Glomerular endothelial cell (primary cell): ENCODE measurements around the gene FKTN. TPM values are rescaled to one million over a fixed set of nuclear protein-coding genes. Genes with fewer than 3 reads are reported as not detected.

Experiments used
- DNase-seq: peaks from one replicate; pipeline ENCODE4 v3.0.0-alpha.2; 2011; ENCODE audit warnings: low read depth, low spot score; ENCODE audit errors: extremely low read depth
- total RNA-seq: library from RNA; depleted of rRNA; stranded (reverse); fragments of >200 nt; gene quantifications from 2 replicates; pipeline ENCODE4 v1.2.3, GENCODE V29; 2015

The FKTN gene
- total RNA-seq, 1 donor from 2014 or later: 9.9 TPM

- DNase-seq: no peak
Observed at GRCh38 chr9:105625088-105625487, 67.2 kb downstream of the FKTN start.

GRCh38 chr9:105632807-105633206 is 74.9 kb downstream of the FKTN start:
- DNase-seq: no peak

GRCh38 chr9:105633411-105633810 is 75.5 kb downstream of the FKTN start:
- no peak for DNase-seq

- no peak for DNase-seq
Observed at GRCh38 chr9:105636331-105636730, 78.4 kb downstream of the FKTN start.

- DNase-seq: no peak
Observed at GRCh38 chr9:105637787-105638395, 80.0 kb downstream of the FKTN start.

- DNase-seq: no peak
Observed at GRCh38 chr9:105639936-105640335, 82.0 kb downstream of the FKTN start.

- DNase-seq: no peak
Observed at GRCh38 chr9:105643795-105644194, 85.9 kb downstream of the FKTN start.

GRCh38 chr9:105646879-105647594 is 89.1 kb downstream of the FKTN start:
- no peak for DNase-seq

- peak; percentile 2 for DNase-seq
Observed at GRCh38 chr9:105647595-105648349, 89.8 kb downstream of the FKTN start.

- no peak for DNase-seq
Observed at GRCh38 chr9:105651806-105652205, 93.9 kb downstream of the FKTN start.

- DNase-seq: no peak
Observed at GRCh38 chr9:105656131-105656921, 98.4 kb downstream of the FKTN start.

GRCh38 chr9:105658351-105658750 is 100.4 kb downstream of the FKTN start:
- no peak for DNase-seq

- DNase-seq: no peak
Observed at GRCh38 chr9:105661011-105661410, 103.1 kb downstream of the FKTN start.

- DNase-seq: no peak
Observed at GRCh38 chr9:105662184-105663104, 104.5 kb downstream of the FKTN start, which contains the start of gene TAL2. TSS of gene TAL2 (plus strand) at chr9:105662457. CDS start at chr9:105662497, 40 bp downstream.

GRCh38 chr9:105663914-105664313 is 106.0 kb downstream of the FKTN start:
- no peak for DNase-seq

GRCh38 chr9:105667867-105668266 is 109.9 kb downstream of the FKTN start:
- DNase-seq: no peak

- no peak for DNase-seq
Observed at GRCh38 chr9:105670315-105670714, 112.4 kb downstream of the FKTN start.

GRCh38 chr9:105670775-105671174 is 112.8 kb downstream of the FKTN start:
- no peak for DNase-seq

- no peak for DNase-seq
Observed at GRCh38 chr9:105672711-105673234, 114.8 kb downstream of the FKTN start.
